Neural cell (in vitro differentiated cells): Measurements from ENCODE around the gene SMS.

Experiments used
- EP300 ChIP-seq: fragments of 450-650 bp; conservative IDR thresholded peaks from 2 replicates; pipeline ENCODE4 v1.6.1; 2014; ENCODE audit warnings: antibody characterized with exemption, mild to moderate bottlenecking, moderate library complexity; ENCODE audit not compliant: poor library complexity, severe bottlenecking
- MXI1 ChIP-seq: fragments of 450-650 bp; conservative IDR thresholded peaks from 2 replicates; pipeline ENCODE4 v1.6.1; 2014; ENCODE audit warnings: antibody characterized with exemption, mild to moderate bottlenecking; ENCODE audit not compliant: poor library complexity, severe bottlenecking
- POLR2AphosphoS5 ChIP-seq: IDR thresholded peaks from 2 replicates; pipeline ENCODE4 v1.6.1; 2012
- RAD21 ChIP-seq: fragments of 450-650 bp; conservative IDR thresholded peaks from 2 replicates; pipeline ENCODE4 v1.6.1; 2014; ENCODE audit warnings: antibody characterized with exemption, mild to moderate bottlenecking, moderate library complexity
- SMC3 ChIP-seq: fragments of 450-650 bp; conservative IDR thresholded peaks from 2 replicates; pipeline ENCODE4 v1.6.1; 2014; ENCODE audit warnings: antibody characterized with exemption, mild to moderate bottlenecking, moderate library complexity; ENCODE audit not compliant: poor library complexity
- TF ChIP-seq, protein P1 (sequence below): fragments of 450-650 bp; IDR thresholded peaks from 2 replicates; pipeline ENCODE4 v1.5.1; 2014; ENCODE audit warnings: antibody characterized with exemption, mild to moderate bottlenecking, moderate library complexity; ENCODE audit not compliant: poor library complexity, severe bottlenecking
- TF ChIP-seq, protein P2 (sequence below): IDR thresholded peaks from 2 replicates; pipeline ENCODE4 v1.6.1; 2012; ENCODE audit warnings: borderline replicate concordance

- TF ChIP-seq, protein P1, sequence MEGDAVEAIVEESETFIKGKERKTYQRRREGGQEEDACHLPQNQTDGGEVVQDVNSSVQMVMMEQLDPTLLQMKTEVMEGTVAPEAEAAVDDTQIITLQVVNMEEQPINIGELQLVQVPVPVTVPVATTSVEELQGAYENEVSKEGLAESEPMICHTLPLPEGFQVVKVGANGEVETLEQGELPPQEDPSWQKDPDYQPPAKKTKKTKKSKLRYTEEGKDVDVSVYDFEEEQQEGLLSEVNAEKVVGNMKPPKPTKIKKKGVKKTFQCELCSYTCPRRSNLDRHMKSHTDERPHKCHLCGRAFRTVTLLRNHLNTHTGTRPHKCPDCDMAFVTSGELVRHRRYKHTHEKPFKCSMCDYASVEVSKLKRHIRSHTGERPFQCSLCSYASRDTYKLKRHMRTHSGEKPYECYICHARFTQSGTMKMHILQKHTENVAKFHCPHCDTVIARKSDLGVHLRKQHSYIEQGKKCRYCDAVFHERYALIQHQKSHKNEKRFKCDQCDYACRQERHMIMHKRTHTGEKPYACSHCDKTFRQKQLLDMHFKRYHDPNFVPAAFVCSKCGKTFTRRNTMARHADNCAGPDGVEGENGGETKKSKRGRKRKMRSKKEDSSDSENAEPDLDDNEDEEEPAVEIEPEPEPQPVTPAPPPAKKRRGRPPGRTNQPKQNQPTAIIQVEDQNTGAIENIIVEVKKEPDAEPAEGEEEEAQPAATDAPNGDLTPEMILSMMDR = peak; percentile 70
- TF ChIP-seq RAD21 (peak; percentile 75), POLR2AphosphoS5 (no peak), EP300 (no peak), MXI1 (no peak), SMC3 (peak; percentile 78)
- TF ChIP-seq, protein P2, sequence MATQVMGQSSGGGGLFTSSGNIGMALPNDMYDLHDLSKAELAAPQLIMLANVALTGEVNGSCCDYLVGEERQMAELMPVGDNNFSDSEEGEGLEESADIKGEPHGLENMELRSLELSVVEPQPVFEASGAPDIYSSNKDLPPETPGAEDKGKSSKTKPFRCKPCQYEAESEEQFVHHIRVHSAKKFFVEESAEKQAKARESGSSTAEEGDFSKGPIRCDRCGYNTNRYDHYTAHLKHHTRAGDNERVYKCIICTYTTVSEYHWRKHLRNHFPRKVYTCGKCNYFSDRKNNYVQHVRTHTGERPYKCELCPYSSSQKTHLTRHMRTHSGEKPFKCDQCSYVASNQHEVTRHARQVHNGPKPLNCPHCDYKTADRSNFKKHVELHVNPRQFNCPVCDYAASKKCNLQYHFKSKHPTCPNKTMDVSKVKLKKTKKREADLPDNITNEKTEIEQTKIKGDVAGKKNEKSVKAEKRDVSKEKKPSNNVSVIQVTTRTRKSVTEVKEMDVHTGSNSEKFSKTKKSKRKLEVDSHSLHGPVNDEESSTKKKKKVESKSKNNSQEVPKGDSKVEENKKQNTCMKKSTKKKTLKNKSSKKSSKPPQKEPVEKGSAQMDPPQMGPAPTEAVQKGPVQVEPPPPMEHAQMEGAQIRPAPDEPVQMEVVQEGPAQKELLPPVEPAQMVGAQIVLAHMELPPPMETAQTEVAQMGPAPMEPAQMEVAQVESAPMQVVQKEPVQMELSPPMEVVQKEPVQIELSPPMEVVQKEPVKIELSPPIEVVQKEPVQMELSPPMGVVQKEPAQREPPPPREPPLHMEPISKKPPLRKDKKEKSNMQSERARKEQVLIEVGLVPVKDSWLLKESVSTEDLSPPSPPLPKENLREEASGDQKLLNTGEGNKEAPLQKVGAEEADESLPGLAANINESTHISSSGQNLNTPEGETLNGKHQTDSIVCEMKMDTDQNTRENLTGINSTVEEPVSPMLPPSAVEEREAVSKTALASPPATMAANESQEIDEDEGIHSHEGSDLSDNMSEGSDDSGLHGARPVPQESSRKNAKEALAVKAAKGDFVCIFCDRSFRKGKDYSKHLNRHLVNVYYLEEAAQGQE = no peak
These were observed 35.3 kb downstream of the SMS start for GRCh38 chrX:21975812-21976211.
